HepG2 (cell line): ENCODE results near the gene MTUS2. TPM values are rescaled to one million over a fixed set of nuclear protein-coding genes. Genes with fewer than 3 reads are reported as not detected.

Source experiments
- ATAC-seq: fragments of 200-7000 bp; cut with Tn5 transposase; 3 replicates; pipeline ENCODE4 v1.9.1; 2020; ENCODE audit warnings: mild to moderate bottlenecking, moderate library complexity
- BruUV-seq: library from RNA; stranded (reverse); fragments of 400-500 nt; replicated peaks from 2 replicates; lab custom pipeline; 2021; lab: Mats Ljungman, UMichigan
- CTCF ChIA-PET: fragments of 300-600 bp; formaldehyde crosslinking; extraction: SDS; loops from one replicate; lab custom pipeline; 2021; ENCODE audit warnings: low total read pairs, inconsistent platforms, low intra/inter-chr PET ratio; lab: Yijun Ruan, JAX
- POLR2A ChIA-PET: fragments of 350-600 bp; sonication (Branson Sonifier 250); formaldehyde crosslinking; loops from one replicate; lab custom pipeline; 2020; ENCODE audit warnings: antibody characterized with exemption, inconsistent platforms; lab: Yijun Ruan, JAX
- DNase-seq: peaks from one replicate; pipeline ENCODE4 v3.0.0-alpha.2; 2015; ENCODE audit warnings: low spot score
- FAIRE-seq: peaks from 3 replicates; lab custom pipeline; 2011; peaks lifted over from hg19 to GRCh38; lab: Jason Lieb, UNC
- H2AFZ ChIP-seq: one replicate; pipeline ENCODE4 v1.6.1; 2011; ENCODE audit warnings: low read length, inconsistent platforms
- H3K27ac ChIP-seq: fragments of 300-600 bp; 3 replicates; pipeline ENCODE4 v1.8.0; 2011; ENCODE audit warnings: mixed run types, mild to moderate bottlenecking, mixed read lengths, low read length, inconsistent platforms; ENCODE audit not compliant: insufficient read depth; ENCODE audit errors: extremely low read length
- H3K27me3 ChIP-seq, 2 experiments: fragments of 200-600 bp in 1 of 2; 2 replicates in 1 of 2; 3 replicates in 1 of 2; pipeline versions ENCODE4 v1.6.0 to v1.8.0; 2011; ENCODE audit warnings: low read length in 2 of 2, mild to moderate bottlenecking in 2 of 2, moderate library complexity in 2 of 2, inconsistent platforms in 1 of 2; ENCODE audit not compliant: insufficient read depth in 2 of 2, control insufficient read depth in 1 of 2
- H3K36me3 ChIP-seq, 2 experiments: fragments of 200-600 bp in 1 of 2; replicated peaks in 1 of 2; 2 replicates in 1 of 2; 3 replicates in 1 of 2; pipeline versions ENCODE4 v1.5.1 to v1.8.0; 2011; ENCODE audit warnings: low read length in 2 of 2, inconsistent platforms in 1 of 2; ENCODE audit not compliant: insufficient read depth in 2 of 2, control insufficient read depth in 1 of 2
- H3K4me1 ChIP-seq: 2 replicates; pipeline ENCODE4 v1.5.1; 2012; ENCODE audit warnings: low read length, inconsistent platforms; ENCODE audit not compliant: insufficient read depth
- H3K4me2 ChIP-seq: 2 replicates; pipeline ENCODE4 v1.6.0; 2011; ENCODE audit warnings: low read depth, low read length, inconsistent platforms
- H3K4me3 ChIP-seq, 3 experiments: fragments of 200-600 bp in 1 of 3; sonication (generic), shearing (Covaris generic) in 1 of 3; replicated peaks in 1 of 3; 2 replicates each; pipeline ENCODE4 v1.5.1; 2011 to 2016; ENCODE audit warnings: low read length in 3 of 3, inconsistent platforms in 2 of 3, low read depth in 2 of 3, mild to moderate bottlenecking in 2 of 3, control low read depth in 1 of 3, mixed read lengths in 1 of 3; ENCODE audit not compliant: insufficient read depth in 1 of 3
- H3K79me2 ChIP-seq: one replicate; pipeline ENCODE4 v1.6.1; 2011; ENCODE audit warnings: low read length, inconsistent platforms; ENCODE audit not compliant: insufficient read depth
- H3K9ac ChIP-seq: 2 replicates; pipeline ENCODE4 v1.6.0; 2011; ENCODE audit warnings: mild to moderate bottlenecking, low read depth, low read length, inconsistent platforms; ENCODE audit not compliant: insufficient read depth
- H3K9me3 ChIP-seq: 2 replicates; pipeline ENCODE4 v1.5.1; 2012; ENCODE audit warnings: mild to moderate bottlenecking, low read length
- H4K20me1 ChIP-seq: 2 replicates; pipeline ENCODE4 v1.6.0; 2011; ENCODE audit warnings: inconsistent platforms, mild to moderate bottlenecking, low read length, moderate library complexity; ENCODE audit not compliant: insufficient read depth
- FOXA1 ChIP-seq, 2 experiments: fragments of 450-650 bp in 1 of 2; sonication (generic) in 1 of 2; formaldehyde crosslinking in 1 of 2; IDR thresholded peaks; 2 replicates each; pipeline versions ENCODE4 v1.4.0 to v1.6.1; 2016 to 2020; ENCODE audit warnings: missing genetic modification reagents in 1 of 2
- GMEB1 ChIP-seq: sonication (generic); formaldehyde crosslinking; IDR thresholded peaks from 2 replicates; pipeline ENCODE4 v1.5.1; 2020; ENCODE audit warnings: missing genetic modification reagents, mild to moderate bottlenecking, borderline replicate concordance
- GZF1 ChIP-seq: sonication (generic); formaldehyde crosslinking; IDR thresholded peaks from 2 replicates; pipeline ENCODE4 v1.5.1; 2020; ENCODE audit warnings: mild to moderate bottlenecking, missing genetic modification reagents
- JUNB ChIP-seq: sonication (generic); formaldehyde crosslinking; IDR thresholded peaks from 2 replicates; pipeline ENCODE4 v1.8.0; 2022; ENCODE audit warnings: missing genetic modification reagents, mild to moderate bottlenecking, borderline replicate concordance
- MED13 ChIP-seq: sonication (generic); formaldehyde crosslinking; IDR thresholded peaks from 2 replicates; pipeline ENCODE4 v1.5.0; 2020; ENCODE audit warnings: missing genetic modification reagents
- POLR2AphosphoS2 ChIP-seq: IDR thresholded peaks from 2 replicates; pipeline ENCODE4 v1.6.1; 2011; ENCODE audit warnings: low read depth, low read length, improper control_type of control experiment
- SNAI1 ChIP-seq: sonication (generic); formaldehyde crosslinking; IDR thresholded peaks from 2 replicates; pipeline ENCODE4 v1.5.0; 2020; ENCODE audit warnings: mild to moderate bottlenecking, missing genetic modification reagents, borderline replicate concordance
- SOX5 ChIP-seq: IDR thresholded peaks from 2 replicates; pipeline ENCODE4 v1.6.1; 2016; ENCODE audit warnings: borderline replicate concordance
- TAF15 ChIP-seq: fragments of 200-400 bp; formaldehyde crosslinking; IDR thresholded peaks from one replicate; pipeline ENCODE4 v1.6.1; 2018; ENCODE audit warnings: mild to moderate bottlenecking, low read depth, low read length; ENCODE audit not compliant: poor library complexity, severe bottlenecking
- THRA ChIP-seq: sonication (generic); formaldehyde crosslinking; IDR thresholded peaks from 2 replicates; pipeline ENCODE4 v1.4.0; 2020; ENCODE audit warnings: missing genetic modification reagents, borderline replicate concordance
- ZBTB37 ChIP-seq: sonication (generic); formaldehyde crosslinking; IDR thresholded peaks from 2 replicates; pipeline ENCODE4 v1.4.0; 2020; ENCODE audit warnings: mild to moderate bottlenecking, missing genetic modification reagents
- ZMYM2 ChIP-seq: sonication (generic); formaldehyde crosslinking; IDR thresholded peaks from 2 replicates; pipeline ENCODE4 v1.8.0; 2022; ENCODE audit warnings: mild to moderate bottlenecking, missing genetic modification reagents
- ZNF235 ChIP-seq: sonication (generic); formaldehyde crosslinking; IDR thresholded peaks from 2 replicates; pipeline ENCODE4 v1.8.1; 2023; ENCODE audit warnings: mild to moderate bottlenecking, missing genetic modification reagents, borderline replicate concordance
- ZNF512 ChIP-seq: sonication (generic); formaldehyde crosslinking; IDR thresholded peaks from 2 replicates; pipeline ENCODE4 v1.4.0; 2020; ENCODE audit warnings: mild to moderate bottlenecking, missing genetic modification reagents
- WGBS: methylation state at CpG from one replicate; pipeline ENCODE4 v1.1.6; 2017; ENCODE audit warnings: low lambda C conversion rate; 5-methylcytosine and 5-hydroxymethylcytosine counted together
- in situ Hi-C: cut with HindIII; loops from 2 replicates; pipeline ENCODE4 v1.10.0; 2017; ENCODE audit warnings: low pct_unique_long_range_greater_than_20kb; ENCODE audit not compliant: extremely low pct_ligation_motif_present
- intact Hi-C: fragments of 100-400 bp; cut with micrococcal nuclease; formaldehyde crosslinking; loops from one replicate; pipeline ENCODE4 v1.10.0; 2022; ENCODE audit not compliant: unreplicated experiment
- polyA plus RNA-seq, 8 experiments: library from polyadenylated mRNA; depleted of rRNA in 3 of 8; stranded (reverse) in 7 of 8; unstranded in 1 of 8; fragments of >200 nt; fragmentation: Illumina TruSeq in 4 of 8; extraction: Trizol in 4 of 8; gene quantifications; 2 replicates each; pipeline versions ENCODE4 v1.2.1 to v1.2.3, GENCODE V29; 2011 to 2016; ENCODE audit warnings: low read depth in 4 of 8, missing spikeins in 1 of 8, mixed read lengths in 1 of 8; ENCODE audit not compliant: insufficient read depth in 1 of 8
- total RNA-seq, 5 experiments: library from RNA; depleted of rRNA; stranded (reverse); fragments of >200 nt; fragmentation: Illumina TruSeq; extraction: Trizol; gene quantifications; 2 replicates each; pipeline ENCODE4 v1.2.3, GENCODE V29; 2016; ENCODE audit warnings: low read depth in 1 of 5

Gene MTUS2
- total and polyA plus RNA-seq, 2 of the 13 experiments (the other 11 are each of a cell fraction or from before 2014, with no cell fraction given) = not detected

GRCh38 chr13:29382021-29382420 is 561.9 kb downstream of the MTUS2 start (continued):
- no peak for TF ChIP-seq GZF1 (CRISPR knock-in tag)
- no peak for TF ChIP-seq ZBTB37 (CRISPR knock-in tag)
- no peak for TF ChIP-seq ZMYM2 (CRISPR knock-in tag)
- no peak for TF ChIP-seq TAF15
- TF ChIP-seq MED13 (CRISPR knock-in tag) = no peak

GRCh38 chr13:29383476-29383875 is 563.3 kb downstream of the MTUS2 start:
- no TSS peak for BruUV-seq
- no peaks in the 10 kb centered on the region for H3K79me2 ChIP-seq
- POLR2A ChIA-PET = no interaction called here
- DNase-seq = no peak
- H3K27me3 ChIP-seq = no peaks in the 10 kb centered on the region
- in situ Hi-C loops = no loop called here
- H4K20me1 ChIP-seq = no peaks in the 10 kb centered on the region
- no peaks in the 10 kb centered on the region for H3K36me3 ChIP-seq
- TF ChIP-seq ZNF512 (CRISPR knock-in tag) (no peak), GMEB1 (CRISPR knock-in tag) (no peak), ZNF235 (CRISPR knock-in tag) (no peak), THRA (CRISPR knock-in tag) (no peak), FOXA1 (IDR thresholded peaks at IDR 0.05) (no peak), FOXA1 (CRISPR knock-in tag; IDR thresholded peaks at IDR 0.05) (no peak), JUNB (no peak), POLR2AphosphoS2 (no peak), SNAI1 (CRISPR knock-in tag) (no peak), SOX5 (CRISPR knock-in tag) (no peak)
- TF ChIP-seq, all 625 proteins: peak for 0
- no peak overlapping the region for H2AFZ ChIP-seq
- intact Hi-C loops = no loop called here
- CTCF ChIA-PET = no interaction called here
- no peaks in the 10 kb centered on the region for H3K4me1 ChIP-seq
- H3K4me3 ChIP-seq = no peak overlapping the region
- H3K9me3 ChIP-seq = peaks cover 10% of the 10 kb centered on the region
- 34% methylated on average over 5 of the region's 5 CpGs for WGBS
- H3K4me2 ChIP-seq = no peak overlapping the region
- H3K27ac ChIP-seq = no peak overlapping the region
- H3K9ac ChIP-seq = no peak overlapping the region
- FAIRE-seq (no peak), ATAC-seq (no peak)
